Adrenal gland (tissue), 12 donors: Measurements from ENCODE around the gene MARCHF6. TPM values are rescaled to one million over a fixed set of nuclear protein-coding genes. Genes with fewer than 3 reads are reported as not detected.

Experiments
- DNase-seq, 7 donors: peaks; one replicate each; pipeline ENCODE4 v3.0.0-alpha.2; 2019 to 2020
- H3K27ac ChIP-seq, 5 donors: fragments of 200-600 bp; sonication (generic) in 4 of 5; 1 replicate in 3 of 5; 2 replicates in 2 of 5; pipeline versions ENCODE4 v1.5.1 to v1.8.0; 2016 to 2020; ENCODE audit warnings: mild to moderate bottlenecking in 1 of 5
- H3K27me3 ChIP-seq: fragments of 200-600 bp; 2 replicates; pipeline ENCODE4 v1.8.0; 2021
- H3K36me3 ChIP-seq, 2 donors: fragments of 200-600 bp; replicated peaks in 1 of 2; 1 replicate in 1 of 2; 2 replicates in 1 of 2; pipeline versions ENCODE4 v1.5.1 to v1.8.0; 2018 to 2022
- H3K4me1 ChIP-seq, 2 donors: fragments of 200-600 bp; replicated peaks in 1 of 2; 1 replicate in 1 of 2; 2 replicates in 1 of 2; pipeline versions ENCODE4 v1.5.1 to v1.8.0; 2018 to 2021
- H3K4me3 ChIP-seq, 4 donors: fragments of 200-600 bp; sonication (generic) in 3 of 4; one replicate each; pipeline ENCODE4 v1.5.1; 2016 to 2018
- H3K9me3 ChIP-seq, 3 donors: fragments of 200-600 bp; sonication (generic) in 1 of 3; replicated peaks in 1 of 3; 1 replicate in 2 of 3; 2 replicates in 1 of 3; pipeline versions ENCODE4 v1.5.1 to v1.8.0; 2016 to 2021
- CTCF ChIP-seq, 6 experiments: fragments of 450-650 bp in 4 of 6; fragments of 200-600 bp in 2 of 6; sonication (generic) in 1 of 6; IDR thresholded peaks; 1 replicate in 5 of 6; 2 replicates in 1 of 6; pipeline versions ENCODE4 v1.5.1 to v1.8.0; 2016 to 2021; ENCODE audit warnings: antibody characterized with exemption in 6 of 6, mild to moderate bottlenecking in 2 of 6, moderate library complexity in 1 of 6
- POLR2A ChIP-seq, 2 donors: fragments of 450-650 bp; IDR thresholded peaks; one replicate each; pipeline ENCODE4 v1.6.1; 2017; ENCODE audit warnings: antibody characterized with exemption in 2 of 2, mild to moderate bottlenecking in 2 of 2, moderate library complexity in 1 of 2
- WGBS, 4 donors: extraction: QIAGEN DNeasy Blood & Tissue Kit in 2 of 4; methylation state at CpG; one replicate each; pipeline versions ENCODE4 v1.1.5 to v1.1.7; 2013 to 2017; 5-methylcytosine and 5-hydroxymethylcytosine counted together
- intact Hi-C, 2 donors: fragments of 100-400 bp; cut with DNase I; formaldehyde crosslinking; loops; one replicate each; pipeline versions ENCODE4 v1.14.1 to v1.15.0; 2022 to 2023
- polyA plus RNA-seq, 3 donors: library from polyadenylated mRNA; stranded (reverse); fragments of 200-250 nt in 2 of 3; fragments of 350-450 nt in 1 of 3; fragmentation: Illumina TruSeq in 1 of 3; extraction: RNeasy Lipid Tissue Mini Kit (QIAGEN cat#74804) in 1 of 3; gene quantifications; one replicate each; pipeline ENCODE4 v1.2.3, GENCODE V29; 2013 to 2014
- total RNA-seq, 9 donors: library from RNA; depleted of rRNA in 4 of 9; stranded (reverse); fragments of >200 nt in 4 of 9; fragments of 120-200 nt in 1 of 9; fragmentation: NEBNext Ultra II Directional in 1 of 9; extraction: Animal tissue kit (Norgen Biotek cat#: 25700) in 1 of 9; gene quantifications; one replicate each; pipeline versions ENCODE4 v1.1.0 to v1.2.4, GENCODE V29; 2013 to 2023
- donor health status: healthy with polysubstance abuse.
- donor health status: Bipolar disorder and iron deficiency.
- donor health status: DM: yes; HTN: yes; CAD: no.
- donor health status: DM: no; HTN: no; CAD: no.
- donor health status: DM: no; HTN: no; CAD: no.
- donor health status: DM: yes; HTN: yes; CAD: no.

MARCHF6 gene
- total and polyA plus RNA-seq, 12 donors = 51.6 to 170 (median 115) TPM

- Histone ChIP-seq H3K4me3 (no peak overlapping the region), H3K9me3 (no peaks in the 10 kb centered on the region), H3K4me1 (no peaks in the 10 kb centered on the region), H3K36me3 (no peaks in the 10 kb centered on the region), H3K27me3 (no peaks in the 10 kb centered on the region), H3K27ac (no peak overlapping the region)
- TF ChIP-seq CTCF (IDR thresholded peaks at IDR 0.05) (no peak), POLR2A (IDR thresholded peaks at IDR 0.05) (no peak)
- intact Hi-C loops = no loop called here
- no peak for DNase-seq
- WGBS, 4 donors = 74 to 81% (median 81%) methylated on average over 9 of the region's 9 CpGs
Measured at GRCh38 chr5:10321882-10322281, 31.6 kb upstream of the MARCHF6 start.

- DNase-seq = peak in 1 of 7 donors; percentile 46
- no peaks in the 10 kb centered on the region for H3K9me3 ChIP-seq
- TF ChIP-seq CTCF (IDR thresholded peaks at IDR 0.05) (no peak), POLR2A (IDR thresholded peaks at IDR 0.05) (no peak)
- H3K27me3 ChIP-seq = no peaks in the 10 kb centered on the region
- H3K36me3 ChIP-seq = no peaks in the 10 kb centered on the region
- no peak overlapping the region for H3K27ac ChIP-seq
- intact Hi-C loops = no loop called here
- H3K4me3 ChIP-seq = no peak overlapping the region
- H3K4me1 ChIP-seq = no peaks in the 10 kb centered on the region
- WGBS, 4 donors = 69 to 77% (median 71%) methylated on average over 6 of the region's 6 CpGs
Measured at GRCh38 chr5:10323588-10324488, 29.7 kb upstream of the MARCHF6 start.

- 82 to 93% (median 90%) methylated on average over 5 to 6 of the region's 6 CpGs for WGBS, 4 donors
- intact Hi-C loops = no loop called here
- no peaks in the 10 kb centered on the region for H3K9me3 ChIP-seq
- TF ChIP-seq CTCF (IDR thresholded peaks at IDR 0.05) (no peak), POLR2A (IDR thresholded peaks at IDR 0.05) (no peak)
- H3K4me1 ChIP-seq = no peaks in the 10 kb centered on the region
- H3K27me3 ChIP-seq = no peaks in the 10 kb centered on the region
- H3K4me3 ChIP-seq = no peak overlapping the region
- peak in 1 of 7 donors; percentile 15 for DNase-seq
- H3K36me3 ChIP-seq = no peaks in the 10 kb centered on the region
- H3K27ac ChIP-seq = no peak overlapping the region
Measured at GRCh38 chr5:10324518-10325370, 28.8 kb upstream of the MARCHF6 start.

GRCh38 chr5:10328323-10328722 is 25.2 kb upstream of the MARCHF6 start:
- H3K36me3 ChIP-seq = no peaks in the 10 kb centered on the region
- TF ChIP-seq CTCF (IDR thresholded peaks at IDR 0.05) = no peak
- no peak for TF ChIP-seq POLR2A (IDR thresholded peaks at IDR 0.05)
- H3K9me3 ChIP-seq = no peaks in the 10 kb centered on the region
- intact Hi-C loops = no loop called here
- H3K4me1 ChIP-seq = peaks cover 9 to 21% of the 10 kb centered on the region in 2 donors
- no peaks in the 10 kb centered on the region for H3K27me3 ChIP-seq
- no peak for DNase-seq
- WGBS, 4 donors = 92 to 99% (median 95%) methylated on average over 5 of the region's 5 CpGs
- H3K4me3 ChIP-seq = no peak overlapping the region
- H3K27ac ChIP-seq = no peak overlapping the region
